Raji (cell line): ENCODE data around the gene RREB1.

Source experiments
- POLR2A ChIP-seq: IDR thresholded peaks from 2 replicates; pipeline ENCODE4 v1.6.1; 2011; ENCODE audit warnings: low read depth, low read length, control low read depth; ENCODE audit not compliant: insufficient read depth

Gene RREB1

DNA sequence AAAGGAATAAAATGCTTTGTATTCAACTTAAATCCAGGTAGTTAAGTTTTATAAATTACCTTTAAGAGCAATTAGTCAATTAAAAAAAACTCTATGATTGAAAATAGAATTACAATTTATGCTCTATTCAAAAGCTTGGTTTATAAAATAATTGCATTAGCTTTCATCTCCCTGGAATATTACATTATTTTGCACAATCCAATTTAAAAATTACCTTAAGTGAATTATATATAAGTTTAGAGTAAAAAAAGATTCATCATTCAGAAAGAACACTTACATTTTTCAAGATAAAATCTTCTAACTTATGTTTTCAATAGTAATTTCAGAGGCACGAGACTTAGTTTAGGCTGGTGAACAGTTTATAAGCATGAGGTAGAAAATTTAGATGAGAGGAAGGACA lies 190.4 kb downstream of the RREB1 start:
- TF ChIP-seq POLR2A: no peak

DNA sequence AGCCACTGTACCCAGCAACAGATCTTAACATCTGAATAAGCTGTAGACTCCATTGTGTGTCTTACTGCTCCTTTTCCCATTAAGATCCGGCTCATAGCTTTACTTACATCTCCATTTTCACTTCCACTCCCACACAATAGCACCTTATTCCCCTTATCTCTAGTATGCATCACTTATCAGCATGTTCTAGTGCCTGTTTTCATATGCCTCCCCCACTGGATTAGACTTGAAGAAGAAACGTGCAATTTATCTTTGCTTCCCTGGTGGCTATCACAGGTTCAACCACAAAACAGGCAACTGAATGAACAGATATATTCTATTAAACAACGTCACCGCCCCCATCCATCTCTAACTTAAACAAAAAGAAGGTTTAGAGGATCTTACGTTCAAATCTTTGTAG lies 193.2 kb downstream of the RREB1 start:
- TF ChIP-seq POLR2A: no peak
